ENCODE results near the gene NUP43.
"Not testable (repeated sequence)": the region's sequence is repeated elsewhere in the genome, so short reads cannot be mapped to it uniquely, and the experiment has no call there.

Gene NUP43

GRCh38 chr6:149691201-149691600 lies 55.1 kb downstream of the NUP43 start:
- no peaks in the 10 kb centered on the region for H3K9me2 ChIP-seq (replicated peaks; ENCODE audit: insufficient read depth, low read length)
- peaks cover 8% of the 10 kb centered on the region; the same call in 1 of the 2 replicates for H4K20me1 ChIP-seq (ENCODE audit: low read depth, low read length)
- H3K79me2 ChIP-seq (ENCODE audit: insufficient read depth, low read length): peaks cover 67% of the 10 kb centered on the region
- no peaks in the 10 kb centered on the region for H3K27me3 ChIP-seq (ENCODE audit: low read length)
- H2AFZ ChIP-seq (ENCODE audit: low read depth, low read length, severe bottlenecking): no peak overlapping the region
- no peak overlapping the region for H3K4me2 ChIP-seq (ENCODE audit: low read depth, low read length, poor library complexity, severe bottlenecking)
- no peaks in the 10 kb centered on the region for H3K9me3 ChIP-seq (ENCODE audit: insufficient read depth, low read length)
- H3K4me3 ChIP-seq (ENCODE audit: insufficient read depth, low read length, poor library complexity, severe bottlenecking): no peak overlapping the region
- H3K27ac ChIP-seq (ENCODE audit: low read depth, low read length): no peak overlapping the region
- TF ChIP-seq EZH2phosphoT487 (conservative IDR thresholded peaks at IDR 0.05; ENCODE audit: low read length): no peak
- TF ChIP-seq, protein P1, sequence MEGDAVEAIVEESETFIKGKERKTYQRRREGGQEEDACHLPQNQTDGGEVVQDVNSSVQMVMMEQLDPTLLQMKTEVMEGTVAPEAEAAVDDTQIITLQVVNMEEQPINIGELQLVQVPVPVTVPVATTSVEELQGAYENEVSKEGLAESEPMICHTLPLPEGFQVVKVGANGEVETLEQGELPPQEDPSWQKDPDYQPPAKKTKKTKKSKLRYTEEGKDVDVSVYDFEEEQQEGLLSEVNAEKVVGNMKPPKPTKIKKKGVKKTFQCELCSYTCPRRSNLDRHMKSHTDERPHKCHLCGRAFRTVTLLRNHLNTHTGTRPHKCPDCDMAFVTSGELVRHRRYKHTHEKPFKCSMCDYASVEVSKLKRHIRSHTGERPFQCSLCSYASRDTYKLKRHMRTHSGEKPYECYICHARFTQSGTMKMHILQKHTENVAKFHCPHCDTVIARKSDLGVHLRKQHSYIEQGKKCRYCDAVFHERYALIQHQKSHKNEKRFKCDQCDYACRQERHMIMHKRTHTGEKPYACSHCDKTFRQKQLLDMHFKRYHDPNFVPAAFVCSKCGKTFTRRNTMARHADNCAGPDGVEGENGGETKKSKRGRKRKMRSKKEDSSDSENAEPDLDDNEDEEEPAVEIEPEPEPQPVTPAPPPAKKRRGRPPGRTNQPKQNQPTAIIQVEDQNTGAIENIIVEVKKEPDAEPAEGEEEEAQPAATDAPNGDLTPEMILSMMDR (IDR thresholded peaks at IDR 0.05; ENCODE audit: insufficient read depth, low read length, poor library complexity, severe bottlenecking): no peak
- H3F3A ChIP-seq (ENCODE audit: insufficient read depth): no peaks in the 10 kb centered on the region; the same call in 1 of the 2 replicates
- H3K9ac ChIP-seq (ENCODE audit: low read length): no peak overlapping the region
- H3K36me3 ChIP-seq (ENCODE audit: low read length): peaks cover 11% of the 10 kb centered on the region; the same call in 1 of the 2 replicates

- no peak overlapping the region for H3K4me2 ChIP-seq (ENCODE audit: low read depth, low read length, poor library complexity, severe bottlenecking)
- H3K79me2 ChIP-seq (ENCODE audit: insufficient read depth, low read length): peaks cover 43% of the 10 kb centered on the region
- no peaks in the 10 kb centered on the region for H3K27me3 ChIP-seq (ENCODE audit: low read length)
- no peaks in the 10 kb centered on the region for H3K9me3 ChIP-seq (ENCODE audit: insufficient read depth, low read length)
- no peaks in the 10 kb centered on the region for H3K9me2 ChIP-seq (replicated peaks; ENCODE audit: insufficient read depth, low read length)
- no peak overlapping the region for H2AFZ ChIP-seq (ENCODE audit: low read depth, low read length, severe bottlenecking)
- TF ChIP-seq EZH2phosphoT487 (conservative IDR thresholded peaks at IDR 0.05; ENCODE audit: low read length): no peak
- TF ChIP-seq, protein P1 (IDR thresholded peaks at IDR 0.05; ENCODE audit: insufficient read depth, low read length, poor library complexity, severe bottlenecking): no peak
- no peak overlapping the region for H3K27ac ChIP-seq (ENCODE audit: low read depth, low read length)
- H4K20me1 ChIP-seq (ENCODE audit: low read depth, low read length): no peaks in the 10 kb centered on the region
- no peaks in the 10 kb centered on the region for H3F3A ChIP-seq (ENCODE audit: insufficient read depth)
- H3K4me3 ChIP-seq (ENCODE audit: insufficient read depth, low read length, poor library complexity, severe bottlenecking): no peak overlapping the region
- peaks cover 6% of the 10 kb centered on the region; the same call in 1 of the 2 replicates for H3K36me3 ChIP-seq (ENCODE audit: low read length)
- no peak overlapping the region for H3K9ac ChIP-seq (ENCODE audit: low read length)
These were observed 60.1 kb downstream of the NUP43 start for GRCh38 chr6:149686230-149686629.

DNA sequence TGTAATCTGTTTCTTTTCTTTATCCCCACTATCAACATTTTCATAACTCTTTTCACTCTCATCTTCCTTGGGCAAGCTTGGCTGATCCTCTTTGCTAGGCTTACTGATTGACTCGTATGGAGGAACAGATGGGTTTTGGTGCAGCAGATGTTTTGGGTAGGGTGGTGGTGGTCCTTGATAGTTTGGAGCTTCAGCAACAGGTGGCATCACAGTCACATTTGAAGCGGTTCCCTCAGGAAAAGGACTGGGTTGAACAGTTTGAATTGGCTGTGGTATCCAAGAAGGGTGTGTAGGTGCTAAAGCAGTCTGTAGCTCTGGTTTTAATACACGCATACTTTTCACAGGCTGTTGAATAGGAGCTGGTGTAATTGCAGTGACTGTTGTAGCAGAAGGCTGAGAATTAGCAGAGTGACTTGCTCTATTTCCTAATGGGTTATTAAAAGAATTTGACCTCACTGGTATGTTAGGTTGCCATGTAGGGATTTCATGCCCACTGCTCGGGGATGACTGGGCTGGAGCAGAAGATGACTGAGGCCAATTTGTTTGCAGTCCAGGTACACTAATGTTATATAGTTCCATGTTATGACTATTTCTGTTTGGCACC lies 63.0 kb downstream of the NUP43 start:
- H3K9ac ChIP-seq (ENCODE audit: low read length): no peak overlapping the region
- TF ChIP-seq, protein P1 (IDR thresholded peaks at IDR 0.05; ENCODE audit: insufficient read depth, low read length, poor library complexity, severe bottlenecking): no peak
- no peak for TF ChIP-seq EZH2phosphoT487 (conservative IDR thresholded peaks at IDR 0.05; ENCODE audit: low read length)
- no peaks in the 10 kb centered on the region for H4K20me1 ChIP-seq (ENCODE audit: low read depth, low read length)
- H3K36me3 ChIP-seq (ENCODE audit: low read length): peaks cover 15% of the 10 kb centered on the region
- H3K27me3 ChIP-seq (ENCODE audit: low read length): no peaks in the 10 kb centered on the region
- no peaks in the 10 kb centered on the region for H3K9me3 ChIP-seq (ENCODE audit: insufficient read depth, low read length)
- H3K4me2 ChIP-seq (ENCODE audit: low read depth, low read length, poor library complexity, severe bottlenecking): no peak overlapping the region
- H3F3A ChIP-seq (ENCODE audit: insufficient read depth): no peaks in the 10 kb centered on the region
- H3K79me2 ChIP-seq (ENCODE audit: insufficient read depth, low read length): peaks cover 29% of the 10 kb centered on the region
- no peak overlapping the region for H3K27ac ChIP-seq (ENCODE audit: low read depth, low read length)
- no peak overlapping the region for H3K4me3 ChIP-seq (ENCODE audit: insufficient read depth, low read length, poor library complexity, severe bottlenecking)
- no peaks in the 10 kb centered on the region for H3K9me2 ChIP-seq (replicated peaks; ENCODE audit: insufficient read depth, low read length)
- H2AFZ ChIP-seq (ENCODE audit: low read depth, low read length, severe bottlenecking): no peak overlapping the region

- not testable (repeated sequence) for H3F3A ChIP-seq (ENCODE audit: insufficient read depth)
These were observed 64.5 kb downstream of the NUP43 start for GRCh38 chr6:149681845-149682244.

More at GRCh38 chr6:149681845-149682244, 64.5 kb downstream of the NUP43 start:
- peaks cover 20% of the 10 kb centered on the region for H3K36me3 ChIP-seq (ENCODE audit: low read length)
- H3K9ac ChIP-seq (ENCODE audit: low read length); H2AFZ ChIP-seq (ENCODE audit: low read depth, low read length, severe bottlenecking); H3K9me3 ChIP-seq (ENCODE audit: insufficient read depth, low read length); H3K27me3 ChIP-seq (ENCODE audit: low read length); H3K9me2 ChIP-seq (replicated peaks; ENCODE audit: insufficient read depth, low read length); H3K4me2 ChIP-seq (ENCODE audit: low read depth, low read length, poor library complexity, severe bottlenecking); H3K27ac ChIP-seq (ENCODE audit: low read depth, low read length); H3K4me3 ChIP-seq (ENCODE audit: insufficient read depth, low read length, poor library complexity, severe bottlenecking); H4K20me1 ChIP-seq (ENCODE audit: low read depth, low read length): not testable (repeated sequence)
- peaks cover 22% of the 10 kb centered on the region for H3K79me2 ChIP-seq (ENCODE audit: insufficient read depth, low read length)

Data from SU-DHL-6 (cell line).